HG03045 (cell line): ENCODE results near the gene KRTAP17-1.
"Not testable (repeated sequence)": the region's sequence is repeated elsewhere in the genome, so short reads cannot be mapped to it uniquely, and the experiment has no call there.

Experiments used
- ATAC-seq: cut with Tn5 transposase; IDR thresholded peaks from one replicate; pipeline ENCODE4 v1.9.1; 2021; ENCODE audit warnings: mild to moderate bottlenecking, moderate library complexity; ENCODE audit not compliant: unreplicated experiment

The KRTAP17-1 gene

DNA sequence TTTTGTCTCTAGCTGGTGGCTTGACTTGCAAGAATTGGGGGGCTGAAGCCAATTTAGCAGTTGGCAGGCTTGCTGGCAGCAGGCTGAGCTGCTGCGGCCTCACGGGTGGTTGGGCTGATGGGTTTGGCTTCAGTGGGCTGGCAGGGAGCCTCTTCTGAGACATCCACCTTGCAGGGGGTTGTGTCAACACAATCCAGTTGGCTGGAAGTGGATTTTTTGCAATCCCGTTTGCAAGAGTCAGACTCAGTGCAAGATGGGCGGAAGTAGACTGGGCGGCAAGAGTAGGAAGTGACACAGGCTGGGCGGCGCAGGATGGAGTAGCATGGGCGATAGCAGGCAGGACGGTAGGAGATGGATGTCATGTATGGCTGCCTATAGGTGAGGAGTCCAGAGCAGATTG is 7.9 kb downstream of the KRTAP17-1 start:
- no peak for ATAC-seq

DNA sequence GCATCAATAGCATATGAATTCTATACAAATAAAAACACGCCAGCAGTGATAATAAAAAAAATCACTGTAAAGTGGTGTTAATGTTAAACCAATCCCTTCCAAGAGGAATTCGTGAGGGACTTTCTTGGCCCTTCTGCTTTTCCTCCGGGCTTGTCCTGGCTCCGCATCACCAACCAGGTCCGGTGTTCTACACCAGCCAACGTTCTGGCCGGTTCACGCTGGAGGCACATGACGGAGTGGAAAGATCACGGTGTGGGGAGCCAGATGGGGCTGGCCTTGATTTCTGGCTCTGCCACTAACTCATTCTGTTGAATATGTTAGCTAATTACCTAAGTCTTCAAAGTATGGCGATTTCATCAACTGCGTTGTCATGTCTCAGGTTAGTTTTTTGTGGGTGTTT is 11.4 kb downstream of the KRTAP17-1 start:
- ATAC-seq = no peak

DNA sequence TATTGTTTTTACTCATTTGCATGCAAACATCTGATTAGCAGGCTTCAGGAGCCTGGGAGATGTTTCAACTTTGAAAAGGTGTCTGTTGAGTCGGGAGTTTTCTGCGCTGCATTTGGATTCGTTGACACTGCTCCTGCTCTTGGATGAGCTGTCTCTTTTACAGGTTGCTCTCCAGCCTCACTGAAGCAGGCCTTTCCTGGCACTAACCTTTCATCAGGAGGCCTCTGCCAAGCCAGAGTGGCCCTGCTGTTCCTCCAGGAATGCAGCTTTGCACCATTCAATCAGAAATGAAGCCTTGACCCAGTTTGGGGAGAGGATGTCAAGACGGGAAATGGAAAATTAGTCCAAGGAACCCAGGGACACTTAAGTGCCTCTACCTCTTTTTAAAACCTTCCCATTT is 12.5 kb downstream of the KRTAP17-1 start:
- no peak for ATAC-seq

DNA sequence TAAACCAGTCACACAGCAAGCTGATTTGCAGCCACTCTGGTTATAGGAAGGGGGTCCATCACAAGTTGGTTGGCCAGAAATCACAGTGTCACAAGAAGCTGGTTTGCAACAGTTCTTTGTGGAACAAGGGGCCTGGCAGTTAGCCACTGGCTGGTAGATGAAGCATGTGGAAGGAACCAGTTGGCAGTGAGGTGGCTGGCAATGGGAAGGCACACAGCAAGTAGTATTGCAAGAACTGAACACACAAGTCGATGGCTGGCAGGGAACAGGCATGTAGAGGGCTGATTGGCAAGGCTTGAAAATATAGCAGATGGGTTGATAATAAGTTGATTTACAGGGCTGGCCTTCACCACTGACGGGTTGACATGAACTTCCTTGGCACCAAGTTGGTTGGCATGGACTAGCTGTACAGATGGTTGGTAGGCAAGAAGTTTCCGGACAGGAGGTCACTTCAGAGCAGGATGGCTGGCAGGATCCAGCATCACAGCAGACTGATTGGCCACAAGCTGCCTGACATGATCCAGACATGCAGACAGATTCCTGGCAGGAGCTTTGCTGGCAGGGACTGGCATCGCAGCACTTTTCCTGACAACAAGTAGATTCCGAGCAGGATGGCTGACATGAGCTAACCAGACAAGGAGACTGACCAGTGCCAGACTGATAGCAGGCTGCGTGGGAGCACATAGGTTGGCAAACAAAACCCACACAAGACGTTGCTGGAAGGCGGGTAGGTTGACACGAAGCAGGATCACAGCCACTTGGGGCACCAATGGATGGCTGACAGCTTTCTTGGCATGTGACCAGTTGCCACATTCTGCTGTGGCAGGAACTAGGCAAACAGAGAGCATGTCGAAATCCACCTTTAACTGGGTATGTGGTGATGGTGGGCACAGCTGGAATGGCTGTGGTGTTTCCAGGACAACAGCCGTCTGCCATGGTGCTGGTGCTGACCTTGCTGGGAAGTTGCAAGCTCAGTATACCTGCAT is 13.3 kb downstream of the KRTAP17-1 start, which contains the start of gene KRTAP29-1:
Gene KRTAP29-1 (minus strand): TSS at position 936 of the 986 bp plus-strand sequence. CDS start 0 bp downstream, at position 936.
- ATAC-seq = no peak

DNA sequence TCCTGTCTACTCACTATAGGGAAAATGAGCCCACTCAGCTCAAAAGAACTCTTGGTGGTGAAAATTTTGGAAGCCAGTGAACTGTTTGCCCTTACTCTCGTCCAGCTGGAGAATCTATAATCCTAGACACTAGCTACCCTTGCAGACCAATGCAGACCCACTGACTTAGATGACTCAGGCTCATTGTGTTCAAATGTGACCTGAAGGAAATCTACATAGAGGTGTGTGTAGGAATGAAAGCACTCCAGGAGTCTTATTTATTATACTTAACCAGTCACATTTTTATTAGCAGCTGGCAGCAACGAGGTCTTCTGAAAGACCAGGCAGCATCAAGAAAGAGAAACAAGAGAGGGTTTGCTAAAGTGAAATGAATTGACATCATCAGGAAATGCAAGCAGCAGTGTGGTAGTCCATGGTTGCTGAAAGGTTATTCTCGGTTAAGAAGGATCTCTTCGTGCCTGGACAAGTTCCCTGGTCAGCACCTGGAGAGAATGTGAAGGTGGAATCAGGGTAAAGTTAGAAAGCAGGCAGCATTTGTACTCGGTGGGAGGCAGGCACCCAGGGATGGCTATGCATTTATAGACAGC is 14.2 kb downstream of the KRTAP17-1 start:
- no peak for ATAC-seq

DNA sequence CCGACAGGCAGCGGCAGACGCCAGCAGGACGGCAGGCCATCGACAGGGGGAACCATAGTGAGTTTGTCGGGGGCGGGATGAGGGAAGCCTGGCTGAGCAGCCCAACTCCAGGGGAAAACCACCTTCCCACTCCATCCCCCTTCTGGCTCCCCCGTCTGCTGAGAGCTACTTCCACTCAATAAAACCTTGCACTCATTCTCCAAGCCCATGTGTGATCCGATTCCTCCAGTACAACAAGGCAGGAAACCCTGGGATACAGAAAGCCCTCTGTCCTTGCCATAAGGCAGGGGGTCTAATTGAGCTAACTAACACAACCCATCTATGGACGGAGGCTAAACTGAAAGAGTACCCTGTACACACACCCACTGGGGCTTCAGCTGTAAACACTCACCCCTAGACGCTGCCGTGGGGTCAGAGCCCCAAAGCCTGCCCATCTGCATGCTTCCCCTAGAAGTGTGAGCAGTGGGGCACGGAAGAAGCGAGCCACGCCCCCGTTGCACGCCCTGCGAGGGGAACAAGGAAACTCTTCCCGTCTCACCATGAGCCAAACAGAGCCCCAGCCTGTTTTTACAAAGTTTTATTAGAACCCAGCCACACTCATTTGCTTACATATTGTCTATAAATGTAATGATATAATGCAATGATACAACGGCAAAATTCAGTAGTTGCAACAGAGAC is 16.9 kb downstream of the KRTAP17-1 start:
- ATAC-seq = no peak

DNA sequence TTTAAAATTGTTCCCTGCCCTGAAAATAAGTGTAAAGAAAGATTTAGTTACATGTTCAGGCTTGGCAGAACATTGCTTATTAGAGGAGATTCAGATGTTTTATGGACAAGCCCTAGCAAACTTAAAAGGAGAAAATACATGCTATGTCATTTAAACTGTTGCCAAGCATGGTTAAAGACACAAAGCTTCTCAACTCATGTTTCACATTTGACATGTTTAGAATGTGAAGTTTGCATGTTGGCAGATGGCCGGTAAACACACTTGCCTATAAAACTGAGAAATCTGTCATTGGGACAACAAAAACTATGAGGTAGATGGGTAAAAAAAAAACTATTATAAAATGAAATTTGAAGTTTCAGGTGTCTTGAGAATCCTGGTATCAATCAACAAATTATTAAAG is 18.7 kb downstream of the KRTAP17-1 start:
- ATAC-seq = no peak

DNA sequence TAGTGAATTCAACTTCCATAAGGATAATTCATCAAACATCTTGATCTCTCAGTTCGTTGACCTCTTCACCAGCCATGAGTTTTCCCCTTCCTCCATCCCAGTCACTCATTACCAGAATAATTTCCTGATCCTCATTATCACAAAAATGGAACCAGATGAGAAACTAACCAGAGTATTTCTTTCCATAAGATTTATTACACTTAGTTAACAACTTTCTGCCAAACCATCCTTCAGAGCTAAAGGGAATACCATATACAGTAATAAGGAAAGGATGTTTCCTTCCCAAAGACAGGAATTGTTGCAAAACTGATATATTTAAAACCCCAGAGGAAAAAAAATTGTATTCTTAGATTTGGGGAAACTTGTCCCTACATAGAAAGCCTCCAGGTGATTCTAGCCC is 21.5 kb downstream of the KRTAP17-1 start:
- ATAC-seq = no peak

DNA sequence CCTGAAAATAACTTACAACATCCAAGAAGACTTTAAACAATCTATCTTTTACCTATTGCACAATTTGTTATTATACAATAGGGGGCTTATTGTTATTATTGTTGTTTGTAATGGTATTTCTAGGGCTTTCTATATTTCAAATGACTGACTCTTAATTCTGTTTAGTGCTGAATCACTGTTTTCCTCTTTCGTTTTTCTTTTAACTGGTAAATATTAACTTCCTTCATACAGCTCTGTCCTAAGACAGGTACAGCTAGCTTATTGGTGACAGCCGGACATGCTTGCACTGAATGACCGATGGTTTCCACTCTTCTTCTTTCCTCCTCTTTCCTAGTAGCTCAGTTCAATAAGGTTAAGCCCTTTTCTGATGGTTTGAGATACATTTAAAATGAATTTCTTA is 28.5 kb downstream of the KRTAP17-1 start:
- ATAC-seq = no peak

DNA sequence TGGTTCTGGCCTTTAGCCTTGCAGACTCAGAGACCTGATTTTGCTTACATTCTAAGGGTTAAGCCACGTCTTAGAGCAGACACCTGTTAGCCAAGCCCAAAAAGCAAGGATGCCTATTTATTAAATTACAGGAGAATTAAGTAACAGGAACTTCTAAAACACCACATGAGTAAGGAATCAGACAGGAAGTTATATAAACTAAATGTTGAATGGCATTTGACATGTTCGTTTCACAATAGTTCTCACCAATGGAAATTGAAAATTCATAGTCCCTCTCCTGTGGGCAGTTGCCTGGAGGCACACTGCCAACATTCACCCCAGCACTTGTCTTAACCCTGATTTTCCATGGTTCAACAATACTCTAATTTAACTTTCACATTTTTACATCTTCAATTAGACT is 31.0 kb downstream of the KRTAP17-1 start:
- no peak for ATAC-seq

DNA sequence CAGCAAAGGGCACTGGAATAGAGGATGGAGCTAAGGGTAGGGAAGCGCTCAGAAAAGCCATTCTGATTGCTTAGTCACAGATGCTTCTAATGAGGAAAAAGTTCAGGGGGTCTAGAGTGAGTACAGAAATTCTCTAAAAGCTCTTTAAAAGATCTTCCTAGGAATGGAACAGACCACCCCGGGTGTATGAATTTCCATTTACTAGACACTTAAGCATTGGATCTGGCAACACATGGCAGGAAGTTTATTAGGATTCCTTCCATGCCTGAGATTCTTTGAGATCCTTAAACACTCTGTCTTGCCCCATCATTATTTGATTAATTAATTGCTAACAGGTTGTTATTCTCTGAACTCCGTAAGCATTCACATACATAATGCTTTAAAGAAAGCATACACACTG is 31.5 kb downstream of the KRTAP17-1 start:
- no peak for ATAC-seq

DNA sequence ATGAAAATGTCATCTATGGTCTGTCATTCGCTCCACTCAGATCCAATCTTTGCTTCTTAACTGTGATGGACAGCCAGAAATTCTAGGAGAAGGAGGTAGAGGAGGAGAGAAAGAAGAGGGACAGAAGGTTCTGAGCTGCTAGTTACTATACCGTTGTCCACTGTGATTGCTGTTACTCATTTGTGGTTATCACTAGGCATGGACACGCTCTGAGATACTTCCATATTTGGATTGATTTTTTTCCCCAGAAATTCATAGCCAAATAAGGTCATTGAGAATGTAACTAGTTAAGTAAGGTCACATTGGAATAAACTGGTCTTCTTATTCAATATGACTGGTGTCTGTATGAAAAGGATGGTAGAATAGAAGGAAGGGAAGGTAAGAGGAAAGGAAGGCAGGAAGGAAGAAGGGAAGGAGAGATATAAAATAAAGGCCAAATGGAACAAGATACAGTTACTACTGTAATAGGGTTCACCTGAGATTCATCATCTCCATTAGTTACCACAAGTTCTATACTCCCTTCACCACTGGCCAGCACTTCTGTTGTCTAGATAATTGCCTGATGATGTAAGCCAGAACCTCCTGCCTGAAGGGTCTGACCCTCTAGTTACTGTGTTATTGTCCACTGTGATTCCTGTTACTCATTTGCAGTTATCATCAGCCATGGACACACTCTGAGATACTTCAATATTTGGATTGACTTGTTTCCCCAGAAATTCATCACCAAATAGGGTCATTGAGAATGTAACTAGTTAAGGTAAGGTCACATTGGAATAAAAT is 37.1 kb downstream of the KRTAP17-1 start:
- no peak for ATAC-seq

DNA sequence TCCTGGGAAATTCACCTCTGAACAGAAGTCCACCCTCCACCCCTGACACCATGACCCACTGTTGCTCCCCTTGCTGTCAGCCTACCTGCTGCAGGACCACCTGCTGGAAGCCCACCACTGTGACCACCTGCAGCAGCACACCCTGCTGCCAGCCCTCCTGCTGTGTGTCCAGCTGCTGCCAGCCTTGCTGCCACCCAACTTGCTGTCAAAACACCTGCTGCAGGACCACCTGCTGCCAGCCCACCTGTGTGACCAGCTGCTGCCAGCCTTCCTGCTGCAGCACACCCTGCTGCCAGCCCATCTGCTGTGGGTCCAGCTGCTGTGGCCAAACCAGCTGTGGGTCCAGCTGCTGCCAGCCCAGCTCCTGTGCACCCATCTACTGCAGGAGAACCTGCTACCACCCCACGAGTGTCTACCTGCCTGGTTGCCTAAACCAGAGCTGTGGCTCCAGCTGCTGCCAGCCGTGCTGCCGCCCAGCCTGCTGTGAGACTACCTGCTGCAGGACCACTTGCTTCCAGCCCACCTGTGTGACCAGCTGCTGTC is 39.8 kb downstream of the KRTAP17-1 start, which contains the start of gene KRTAP9-7:
Gene KRTAP9-7 (plus strand): TSS at position 51 of the 543 bp plus-strand sequence. CDS start 0 bp downstream, at position 51.
- ATAC-seq = not testable (repeated sequence)

DNA sequence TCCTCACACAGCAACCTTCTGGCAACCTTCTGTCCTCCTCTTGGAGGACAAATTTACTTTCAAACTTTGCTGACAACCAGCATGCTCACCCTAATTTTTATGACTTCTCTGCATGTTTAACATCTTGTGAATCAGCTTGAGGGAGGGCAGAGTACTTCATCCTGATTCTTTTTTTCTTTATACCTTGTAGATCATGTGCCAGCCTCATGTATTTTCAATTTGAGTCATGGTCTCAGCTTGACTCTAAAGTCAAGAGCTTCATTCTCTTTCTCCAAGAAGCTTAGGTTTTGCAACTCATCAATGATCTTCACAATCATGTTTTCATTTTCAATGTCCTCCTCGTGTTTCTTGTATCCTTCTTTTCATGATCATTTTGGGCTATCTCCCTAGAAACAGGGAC is 43.7 kb downstream of the KRTAP17-1 start:
- no peak for ATAC-seq

DNA sequence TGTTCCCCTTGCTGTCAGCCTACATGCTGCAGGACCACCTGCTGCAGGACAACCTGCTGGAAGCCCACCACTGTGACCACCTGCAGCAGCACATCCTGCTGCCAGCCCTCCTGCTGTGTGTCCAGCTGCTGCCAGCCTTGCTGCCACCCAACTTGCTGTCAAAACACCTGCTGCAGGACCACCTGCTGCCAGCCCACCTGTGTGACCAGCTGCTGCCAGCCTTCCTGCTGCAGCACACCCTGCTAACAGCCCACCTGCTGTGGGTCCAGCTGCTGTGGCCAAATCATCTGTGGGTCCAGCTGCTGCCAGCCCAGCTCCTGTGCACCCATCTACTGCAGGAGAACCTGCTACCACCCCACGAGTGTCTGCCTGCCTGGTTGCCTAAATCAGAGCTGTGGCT is 44.2 kb downstream of the KRTAP17-1 start:
- ATAC-seq = not testable (repeated sequence)

DNA sequence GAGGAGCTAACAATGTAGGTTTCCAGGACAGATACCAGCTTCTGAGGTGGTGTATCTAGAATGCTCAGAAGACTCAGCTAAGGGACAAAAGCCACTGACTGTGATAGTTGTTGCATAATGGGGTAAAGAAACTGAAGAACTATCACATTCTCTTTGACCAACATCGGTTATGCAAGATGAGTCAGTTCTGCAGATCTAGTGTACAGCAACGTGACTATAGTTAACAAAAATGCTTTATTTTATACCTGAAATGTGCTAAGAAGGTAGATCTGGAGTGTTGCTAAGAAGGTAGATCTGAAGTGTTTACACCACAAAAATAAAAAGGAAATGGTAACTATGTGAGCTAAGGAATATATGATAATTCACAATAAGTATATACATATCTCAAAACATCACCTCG is 47.8 kb downstream of the KRTAP17-1 start:
- no peak for ATAC-seq

DNA sequence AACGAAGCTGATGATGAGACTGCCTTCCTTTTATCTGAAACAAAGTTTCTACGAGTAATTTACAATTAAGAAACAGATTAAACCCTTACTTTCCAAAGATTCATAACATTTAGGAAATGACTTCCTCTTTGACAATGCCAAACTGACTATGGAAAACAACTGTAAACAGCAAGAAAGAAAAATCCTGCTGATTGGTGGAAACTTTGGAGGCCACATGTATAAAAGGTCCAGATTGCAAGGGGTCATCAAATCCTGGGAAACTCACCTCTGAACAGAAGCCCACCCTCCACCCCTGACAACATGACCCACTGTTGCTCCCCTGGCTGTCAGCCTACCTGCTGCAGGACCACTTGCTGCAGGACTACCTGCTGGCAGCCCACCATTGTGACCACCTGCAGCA is 50.4 kb downstream of the KRTAP17-1 start, which contains the start of gene KRTAP9-6:
Gene KRTAP9-6 (plus strand): TSS at position 301 of the 400 bp plus-strand sequence. CDS start 0 bp downstream, at position 301.
- ATAC-seq = no peak
